Measurements from ENCODE around the gene CDK10.

DNA sequence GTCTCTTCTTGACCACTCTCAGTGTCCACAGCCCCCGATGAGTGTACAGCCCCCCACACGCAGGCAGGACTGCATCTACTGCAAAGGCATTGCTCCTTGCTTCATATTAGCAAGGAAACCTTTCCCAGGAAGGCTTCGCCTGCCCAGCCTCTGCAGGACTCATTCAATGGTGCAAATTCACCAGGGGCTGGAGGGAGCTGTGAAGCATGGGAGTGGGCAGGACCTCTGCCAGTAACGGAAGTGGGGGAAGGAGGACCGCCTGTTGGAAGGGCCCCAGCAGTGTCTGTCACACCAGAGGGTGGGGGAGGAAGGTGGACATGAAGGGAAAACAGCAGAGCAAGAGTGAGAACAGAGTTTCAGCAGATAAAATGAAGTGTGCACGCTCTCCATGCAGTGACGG is 26.3 kb upstream of the CDK10 start:
- TF ChIP-seq, protein P1, sequence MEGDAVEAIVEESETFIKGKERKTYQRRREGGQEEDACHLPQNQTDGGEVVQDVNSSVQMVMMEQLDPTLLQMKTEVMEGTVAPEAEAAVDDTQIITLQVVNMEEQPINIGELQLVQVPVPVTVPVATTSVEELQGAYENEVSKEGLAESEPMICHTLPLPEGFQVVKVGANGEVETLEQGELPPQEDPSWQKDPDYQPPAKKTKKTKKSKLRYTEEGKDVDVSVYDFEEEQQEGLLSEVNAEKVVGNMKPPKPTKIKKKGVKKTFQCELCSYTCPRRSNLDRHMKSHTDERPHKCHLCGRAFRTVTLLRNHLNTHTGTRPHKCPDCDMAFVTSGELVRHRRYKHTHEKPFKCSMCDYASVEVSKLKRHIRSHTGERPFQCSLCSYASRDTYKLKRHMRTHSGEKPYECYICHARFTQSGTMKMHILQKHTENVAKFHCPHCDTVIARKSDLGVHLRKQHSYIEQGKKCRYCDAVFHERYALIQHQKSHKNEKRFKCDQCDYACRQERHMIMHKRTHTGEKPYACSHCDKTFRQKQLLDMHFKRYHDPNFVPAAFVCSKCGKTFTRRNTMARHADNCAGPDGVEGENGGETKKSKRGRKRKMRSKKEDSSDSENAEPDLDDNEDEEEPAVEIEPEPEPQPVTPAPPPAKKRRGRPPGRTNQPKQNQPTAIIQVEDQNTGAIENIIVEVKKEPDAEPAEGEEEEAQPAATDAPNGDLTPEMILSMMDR (IDR thresholded peaks at IDR 0.05) = no peak
- no peak for TF ChIP-seq POLR2A (IDR thresholded peaks at IDR 0.05)
